PC-3 (cell line): ENCODE results near the gene KCNQ1. TPM values are rescaled to one million over a fixed set of nuclear protein-coding genes. Genes with fewer than 3 reads are reported as not detected.

Source experiments
- ATAC-seq: fragments of 200-7000 bp; cut with Tn5 transposase; 2 replicates; pipeline ENCODE4 v1.9.1; 2020; ENCODE audit warnings: mild to moderate bottlenecking, moderate library complexity
- BruUV-seq: library from RNA; stranded (reverse); fragments of 400-500 nt; replicated peaks from 2 replicates; lab custom pipeline; 2021; lab: Mats Ljungman, UMichigan
- CTCF ChIA-PET: fragments of 300-600 bp; sonication (Branson Sonifier 250); formaldehyde crosslinking; loops from one replicate; lab custom pipeline; 2022; ENCODE audit warnings: antibody characterized with exemption; lab: Charles Lee
- POLR2A ChIA-PET: fragments of 300-600 bp; sonication (Branson Sonifier 250); formaldehyde crosslinking; loops from one replicate; lab custom pipeline; 2022; ENCODE audit warnings: antibody characterized with exemption; ENCODE audit not compliant: unreplicated experiment; lab: Charles Lee
- DNase-seq: peaks from one replicate; pipeline ENCODE4 v3.0.0-alpha.2; 2015
- H2AFZ ChIP-seq: fragments of 300-600 bp; sonication (generic); 2 replicates; pipeline ENCODE4 v1.6.0; 2016; ENCODE audit warnings: antibody characterized with exemption, low read length
- H3F3A ChIP-seq: fragments of 300-600 bp; sonication (generic); one replicate; pipeline ENCODE4 v1.6.0; 2017; ENCODE audit warnings: antibody characterized with exemption, low read length, control low read depth, mild to moderate bottlenecking; ENCODE audit not compliant: unreplicated experiment
- H3K27ac ChIP-seq: fragments of 300-600 bp; sonication (generic); 2 replicates; pipeline ENCODE4 v1.5.1; 2016; ENCODE audit warnings: mild to moderate bottlenecking, low read length
- H3K27me3 ChIP-seq: fragments of 300-600 bp; sonication (generic); 2 replicates; pipeline ENCODE4 v1.6.1; 2016; ENCODE audit warnings: low read length, mixed read lengths
- H3K36me3 ChIP-seq: fragments of 300-600 bp; sonication (generic); 2 replicates; pipeline ENCODE4 v1.6.1; 2016; ENCODE audit warnings: low read depth, mixed run types, low read length, mixed read lengths
- H3K4me1 ChIP-seq: fragments of 300-600 bp; sonication (generic); 2 replicates; pipeline ENCODE4 v1.5.1; 2016; ENCODE audit warnings: low read length; ENCODE audit not compliant: insufficient read depth
- H3K4me2 ChIP-seq: fragments of 300-600 bp; sonication (generic); 2 replicates; pipeline ENCODE4 v1.6.0; 2016; ENCODE audit warnings: low read length
- H3K4me3 ChIP-seq: fragments of 300-600 bp; sonication (generic); 2 replicates; pipeline ENCODE4 v1.5.1; 2016; ENCODE audit warnings: mild to moderate bottlenecking, low read length, mixed read lengths
- H3K79me2 ChIP-seq: fragments of 300-600 bp; sonication (generic); 2 replicates; pipeline ENCODE4 v1.6.1; 2017; ENCODE audit warnings: low read length, mixed read lengths
- H3K9ac ChIP-seq: fragments of 300-600 bp; sonication (generic); 2 replicates; pipeline ENCODE4 v1.6.0; 2016; ENCODE audit warnings: mild to moderate bottlenecking, low read length
- H3K9me2 ChIP-seq: fragments of 300-600 bp; sonication (generic); replicated peaks from 2 replicates; pipeline ENCODE4 v1.6.1; 2016; ENCODE audit warnings: mixed run types, low read length, mixed read lengths
- H3K9me3 ChIP-seq: fragments of 300-600 bp; sonication (generic); 2 replicates; pipeline ENCODE4 v1.6.1; 2016; ENCODE audit warnings: low read length, mixed read lengths
- H4K20me1 ChIP-seq: fragments of 300-600 bp; sonication (generic); 2 replicates; pipeline ENCODE4 v1.6.1; 2016; ENCODE audit warnings: low read length, mixed read lengths
- EZH2 ChIP-seq: fragments of 300-600 bp; sonication (generic); IDR thresholded peaks from one replicate; pipeline ENCODE4 v1.6.1; 2017; ENCODE audit warnings: antibody characterized with exemption, mild to moderate bottlenecking, low read length; ENCODE audit not compliant: unreplicated experiment
- EZH2phosphoT487 ChIP-seq: fragments of 300-600 bp; sonication (generic); IDR thresholded peaks from 2 replicates; pipeline ENCODE4 v1.6.1; 2018; ENCODE audit warnings: mild to moderate bottlenecking, antibody characterized with exemption, low read length, borderline replicate concordance
- intact Hi-C: fragments of 100-400 bp; cut with micrococcal nuclease; formaldehyde crosslinking; loops from 2 replicates; pipeline ENCODE4 v1.9.0; 2023
- total RNA-seq: library from RNA; depleted of rRNA; stranded (reverse); fragments of >200 nt; gene quantifications from 2 replicates; pipeline ENCODE4 v1.2.3, GENCODE V29; 2014
- TF ChIP-seq, protein P1 (sequence below): fragments of 300-600 bp; sonication (generic); conservative IDR thresholded peaks from 2 replicates; pipeline ENCODE4 v1.5.1; 2017; ENCODE audit warnings: antibody characterized with exemption, low read depth, mild to moderate bottlenecking, low read length

The KCNQ1 gene
- total RNA-seq, 1 experiment from 2014 or later, result 0.40 TPM

- DNase-seq (no peak), ATAC-seq (no peak)
- H3K9me3 ChIP-seq, result no peaks in the 10 kb centered on the region
- TF ChIP-seq, protein P1, sequence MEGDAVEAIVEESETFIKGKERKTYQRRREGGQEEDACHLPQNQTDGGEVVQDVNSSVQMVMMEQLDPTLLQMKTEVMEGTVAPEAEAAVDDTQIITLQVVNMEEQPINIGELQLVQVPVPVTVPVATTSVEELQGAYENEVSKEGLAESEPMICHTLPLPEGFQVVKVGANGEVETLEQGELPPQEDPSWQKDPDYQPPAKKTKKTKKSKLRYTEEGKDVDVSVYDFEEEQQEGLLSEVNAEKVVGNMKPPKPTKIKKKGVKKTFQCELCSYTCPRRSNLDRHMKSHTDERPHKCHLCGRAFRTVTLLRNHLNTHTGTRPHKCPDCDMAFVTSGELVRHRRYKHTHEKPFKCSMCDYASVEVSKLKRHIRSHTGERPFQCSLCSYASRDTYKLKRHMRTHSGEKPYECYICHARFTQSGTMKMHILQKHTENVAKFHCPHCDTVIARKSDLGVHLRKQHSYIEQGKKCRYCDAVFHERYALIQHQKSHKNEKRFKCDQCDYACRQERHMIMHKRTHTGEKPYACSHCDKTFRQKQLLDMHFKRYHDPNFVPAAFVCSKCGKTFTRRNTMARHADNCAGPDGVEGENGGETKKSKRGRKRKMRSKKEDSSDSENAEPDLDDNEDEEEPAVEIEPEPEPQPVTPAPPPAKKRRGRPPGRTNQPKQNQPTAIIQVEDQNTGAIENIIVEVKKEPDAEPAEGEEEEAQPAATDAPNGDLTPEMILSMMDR, result no peak
- TF ChIP-seq EZH2phosphoT487 (no peak), EZH2 (no peak)
- ChIA-PET CTCF (no interaction called here), POLR2A (no interaction called here)
- H3K4me2 ChIP-seq, result no peak overlapping the region
- H3K4me3 ChIP-seq, result no peak overlapping the region
- no peaks in the 10 kb centered on the region for H3K27me3 ChIP-seq
- H3K4me1 ChIP-seq, result peaks cover 4% of the 10 kb centered on the region
- intact Hi-C loops, result no loop called here
- no peaks in the 10 kb centered on the region for H3K9me2 ChIP-seq
- H3K36me3 ChIP-seq, result no peaks in the 10 kb centered on the region
- no peaks in the 10 kb centered on the region for H3F3A ChIP-seq
- BruUV-seq, result no TSS peak
- no peaks in the 10 kb centered on the region for H4K20me1 ChIP-seq
- no peak overlapping the region for H3K9ac ChIP-seq
- H3K27ac ChIP-seq, result no peak overlapping the region
- H3K79me2 ChIP-seq, result no peaks in the 10 kb centered on the region
- H2AFZ ChIP-seq, result no peak overlapping the region
These were observed 319.2 kb downstream of the KCNQ1 start for GRCh38 chr11:2763984-2764383.

DNA sequence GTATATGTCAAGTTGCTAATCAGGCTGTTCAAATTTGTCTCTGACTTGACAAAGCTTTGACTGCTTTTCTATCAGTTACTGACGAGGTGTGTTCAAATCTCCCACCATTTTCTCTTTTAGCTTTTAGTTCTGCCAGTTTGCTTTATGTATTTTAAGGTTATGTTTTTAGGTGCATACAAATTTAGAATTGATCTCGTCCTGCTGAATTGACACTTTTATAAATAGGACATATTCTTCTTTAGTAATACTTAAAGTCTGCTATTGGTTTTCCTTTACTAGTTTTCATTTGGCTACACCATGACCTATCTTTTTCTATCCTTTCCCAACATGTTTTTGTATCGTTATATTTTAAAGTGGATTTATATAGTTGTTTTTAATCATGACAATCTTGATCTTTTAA is 320.7 kb downstream of the KCNQ1 start:
- no peak for ATAC-seq

DNA sequence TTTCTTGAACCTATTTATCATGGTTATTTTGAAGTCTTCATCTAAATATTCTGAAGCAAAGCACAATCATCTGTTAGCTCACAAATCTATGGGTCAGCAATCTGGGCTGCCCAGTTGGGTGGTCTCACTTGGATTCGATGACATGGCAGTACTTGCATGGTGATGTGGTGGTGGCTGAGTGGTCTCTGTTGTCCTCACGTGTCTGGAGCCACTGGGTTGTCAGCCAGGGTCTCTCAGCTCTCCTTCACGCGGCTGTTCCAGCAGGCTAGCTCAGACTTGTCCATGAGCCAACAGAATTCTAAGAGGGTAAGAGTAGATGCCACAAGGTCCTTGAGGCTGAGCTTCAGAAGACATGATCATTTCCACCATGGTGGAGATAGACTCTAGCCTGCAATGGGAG is 321.4 kb downstream of the KCNQ1 start:
- no peaks in the 10 kb centered on the region for H3F3A ChIP-seq
- H3K27ac ChIP-seq, result no peak overlapping the region
- TF ChIP-seq, protein P1, result no peak
- TF ChIP-seq EZH2phosphoT487, result no peak
- no peak for TF ChIP-seq EZH2
- no peaks in the 10 kb centered on the region for H3K9me3 ChIP-seq
- CTCF ChIA-PET, result no interaction called here
- POLR2A ChIA-PET, result interaction anchor here (0.6 kb wide), 1 partner anchor 70 kb away, joined by 3 read pairs; no protein-coding TSS in a partner anchor
- H4K20me1 ChIP-seq, result no peaks in the 10 kb centered on the region
- ATAC-seq, result no peak
- H3K36me3 ChIP-seq, result no peaks in the 10 kb centered on the region
- no peaks in the 10 kb centered on the region for H3K79me2 ChIP-seq
- H3K27me3 ChIP-seq, result no peaks in the 10 kb centered on the region
- H2AFZ ChIP-seq, result no peak overlapping the region
- BruUV-seq, result no TSS peak
- H3K4me2 ChIP-seq, result no peak overlapping the region
- H3K4me1 ChIP-seq, result peaks cover 10% of the 10 kb centered on the region
- DNase-seq, result no peak
- no peak overlapping the region for H3K9ac ChIP-seq
- no peak overlapping the region for H3K4me3 ChIP-seq
- intact Hi-C loops, result no loop called here
- H3K9me2 ChIP-seq, result no peaks in the 10 kb centered on the region

More for the DNA sequence above, 320.7 kb downstream of the KCNQ1 start:
- Histone ChIP-seq H3K4me2 (no peak overlapping the region), H3K79me2 (no peaks in the 10 kb centered on the region), H3K27me3 (no peaks in the 10 kb centered on the region), H3K27ac (no peak overlapping the region), H3K9me2 (no peaks in the 10 kb centered on the region), H3K4me3 (no peak overlapping the region), H2AFZ (no peak overlapping the region), H3K9ac (no peak overlapping the region), H3K4me1 (peaks cover 10% of the 10 kb centered on the region), H3F3A (no peaks in the 10 kb centered on the region), H3K36me3 (no peaks in the 10 kb centered on the region), H3K9me3 (no peaks in the 10 kb centered on the region), H4K20me1 (no peaks in the 10 kb centered on the region)
- intact Hi-C loops, result no loop called here
- CTCF ChIA-PET, result no interaction called here
- BruUV-seq, result no TSS peak
- POLR2A ChIA-PET, result no interaction called here
- no peak for TF ChIP-seq EZH2phosphoT487
- TF ChIP-seq, protein P1, result no peak
- TF ChIP-seq EZH2, result no peak
- no peak for DNase-seq
